GM19025 (cell line): Measurements from ENCODE around the gene PLCL2.
A peak's percentile ranks its signal among the peaks of the same experiment; 100 is the strongest.

ENCODE experiments used
- ATAC-seq: cut with Tn5 transposase; IDR thresholded peaks from one replicate; pipeline ENCODE4 v1.9.1; 2021; ENCODE audit warnings: mild to moderate bottlenecking, low read depth, moderate library complexity; ENCODE audit not compliant: unreplicated experiment

Gene PLCL2

DNA sequence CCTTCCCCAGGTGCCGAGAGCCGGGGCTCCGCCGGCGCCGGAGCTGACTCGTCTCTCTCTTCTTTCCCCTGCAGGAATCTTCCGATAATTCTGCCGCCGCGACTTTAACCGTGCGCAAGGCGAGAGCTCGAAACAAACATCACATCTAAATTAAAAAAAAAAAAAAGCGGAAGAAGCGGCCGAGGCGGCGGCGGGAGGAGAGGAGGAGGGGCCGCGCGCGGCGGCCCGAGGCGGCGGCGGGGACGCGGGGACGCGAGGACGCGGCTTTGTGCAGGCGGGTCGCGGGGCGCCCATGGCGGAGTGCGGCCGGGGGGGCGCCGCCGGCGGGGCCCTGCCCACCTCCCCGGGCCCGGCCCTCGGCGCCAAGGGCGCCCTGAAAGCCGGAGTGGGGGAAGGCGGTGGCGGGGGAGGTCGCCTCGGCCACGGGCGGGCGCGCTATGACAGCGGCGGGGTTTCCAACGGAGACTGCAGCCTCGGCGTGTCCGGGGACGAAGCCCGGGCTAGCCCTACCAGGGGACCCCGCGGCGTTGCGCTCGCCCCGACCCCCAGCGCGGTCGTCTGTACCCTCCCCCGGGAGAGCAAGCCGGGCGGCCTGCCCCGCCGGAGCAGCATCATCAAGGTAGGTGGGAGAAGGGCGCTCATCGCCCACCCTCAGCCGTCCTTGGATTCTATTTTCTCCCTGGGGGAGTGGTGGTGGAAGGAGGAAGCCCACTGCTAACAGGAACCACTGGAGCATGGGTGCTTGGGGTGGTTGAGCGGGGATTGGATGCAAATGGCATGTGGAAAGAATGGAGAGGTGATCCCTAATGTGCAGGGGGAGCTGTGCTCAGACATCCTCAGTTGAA, at the start of gene PLCL2:
Gene PLCL2, plus strand, starts transcription at position 208 of the 845 bp plus-strand sequence. Its CDS starts 85 bp downstream, at position 293.
- ATAC-seq, result peak; percentile 40

DNA sequence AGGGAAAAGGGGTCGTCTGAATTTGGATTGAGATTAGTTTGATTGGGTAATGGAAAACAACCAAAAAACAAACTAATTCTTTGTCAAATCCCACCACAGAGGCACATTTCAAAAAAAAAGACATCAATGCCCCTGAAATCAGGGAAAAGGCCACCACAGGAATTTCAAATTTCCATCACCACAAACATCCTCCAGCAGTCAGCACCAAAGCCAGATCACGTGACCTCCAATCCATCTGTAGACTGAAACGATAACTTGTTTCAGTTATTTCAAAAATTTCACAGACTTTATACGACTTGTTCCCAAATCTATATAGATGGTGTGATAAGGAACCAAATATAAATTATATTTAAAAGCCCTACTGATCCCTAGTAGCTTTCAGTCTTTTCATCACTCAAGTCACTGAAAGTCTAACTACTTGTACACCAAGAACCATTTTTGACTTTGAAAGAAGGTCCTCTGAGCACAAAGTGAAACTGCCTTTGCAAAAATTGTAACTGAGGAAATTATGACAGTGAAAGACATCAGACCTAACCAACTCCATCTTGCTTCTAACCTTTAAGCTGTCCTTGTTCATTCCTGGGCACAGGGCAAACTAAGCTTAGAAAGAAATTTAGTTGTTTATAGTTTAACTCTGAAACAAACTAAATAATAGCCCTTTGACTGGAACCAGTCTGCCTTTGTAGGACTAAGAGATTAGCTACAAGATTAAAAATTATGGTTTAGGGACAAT, 48.1 kb upstream of the PLCL2 start:
- ATAC-seq, result no peak

DNA sequence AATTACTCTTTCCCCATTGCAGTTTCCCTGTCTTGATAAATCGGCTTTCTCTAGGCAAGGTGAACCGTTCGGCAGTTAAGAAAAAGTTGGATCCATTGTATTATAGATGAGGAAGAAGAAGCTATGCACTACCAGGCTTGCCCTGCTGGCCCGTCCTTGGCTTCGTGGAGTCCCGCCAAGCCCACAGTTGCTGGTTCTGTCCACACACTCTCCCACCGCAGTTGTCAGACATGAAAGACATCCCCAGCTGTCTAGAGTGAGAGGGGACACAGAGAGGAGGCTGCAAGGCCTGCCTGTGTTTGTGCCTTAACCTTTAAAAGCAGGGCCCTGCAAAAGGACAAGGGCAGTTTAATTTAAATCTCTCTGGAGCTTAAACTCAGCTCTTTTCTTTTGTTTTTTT, 47.2 kb upstream of the PLCL2 start:
- ATAC-seq, result no peak

DNA sequence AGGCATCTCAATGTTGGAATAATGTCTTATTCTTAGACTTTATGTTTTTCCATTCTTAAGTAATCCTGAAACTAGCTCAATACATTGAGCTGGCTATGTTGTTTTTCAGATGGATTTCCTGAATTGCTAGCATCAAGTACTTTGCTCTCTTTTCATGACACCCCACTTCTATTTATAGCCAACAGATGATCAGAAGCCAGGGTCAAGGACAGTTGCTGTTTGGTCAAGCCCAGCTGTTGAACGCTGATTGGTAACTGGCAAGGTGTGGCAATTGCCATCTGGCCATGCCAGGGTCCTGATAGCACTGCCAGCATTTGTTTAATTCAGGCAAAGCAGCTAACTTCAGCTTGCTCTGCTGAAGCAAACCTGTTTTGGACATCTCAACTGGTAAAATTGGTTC, 46.2 kb upstream of the PLCL2 start:
- no peak for ATAC-seq

DNA sequence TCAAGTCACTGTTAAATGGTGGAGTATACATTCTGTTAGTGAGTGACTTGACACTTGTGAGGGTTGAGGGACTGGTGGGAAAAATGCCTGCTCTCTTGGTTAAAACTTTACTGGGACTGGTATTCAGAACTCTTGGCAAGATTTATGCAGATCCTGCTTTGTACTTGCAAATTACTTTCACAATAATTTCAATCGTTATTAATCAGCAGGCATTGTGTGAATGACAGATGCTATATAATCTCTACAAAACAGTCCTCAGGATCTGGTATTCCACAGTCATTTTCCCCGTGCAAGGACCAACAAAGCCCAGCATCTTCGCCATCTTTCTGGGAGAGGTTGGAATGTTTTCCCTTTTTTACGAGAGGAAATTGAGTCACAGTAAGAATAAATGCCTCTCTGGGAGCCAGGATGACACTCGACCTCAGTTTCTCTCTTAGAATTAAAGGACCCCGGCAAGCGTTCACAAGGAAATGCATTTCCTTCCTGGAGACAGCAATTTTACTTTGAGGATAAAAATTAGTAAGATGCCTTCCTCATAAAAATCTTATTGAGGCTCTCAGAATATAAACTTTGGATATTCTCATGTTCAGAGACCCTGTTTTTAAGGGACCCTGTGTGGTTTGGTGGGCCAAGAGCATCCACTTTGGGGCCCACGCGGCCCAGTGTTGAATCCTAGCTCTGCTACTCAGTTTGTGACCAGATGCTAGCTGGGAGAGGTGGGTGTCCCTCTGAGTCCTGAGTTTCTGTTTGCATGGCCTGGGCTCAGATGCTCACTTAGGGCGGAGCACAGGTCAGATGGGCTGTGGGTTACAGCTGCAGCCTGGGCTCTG, 45.3 kb upstream of the PLCL2 start:
- ATAC-seq, result no peak

DNA sequence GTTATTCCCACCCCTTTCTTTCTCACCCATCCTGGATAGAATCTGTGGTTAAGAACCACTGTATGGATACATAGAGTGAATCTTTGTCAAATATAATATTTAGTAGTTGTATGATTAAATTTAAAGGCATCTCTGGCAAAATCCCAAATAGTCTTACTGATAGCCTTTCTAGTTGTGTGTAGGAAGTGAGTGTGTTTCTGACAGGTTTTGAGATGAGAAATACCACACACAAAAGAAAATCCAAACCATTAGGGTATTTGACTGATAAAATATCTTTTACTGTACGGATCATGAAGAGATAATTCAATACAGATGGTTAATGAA, 44.7 kb upstream of the PLCL2 start:
- no peak for ATAC-seq

DNA sequence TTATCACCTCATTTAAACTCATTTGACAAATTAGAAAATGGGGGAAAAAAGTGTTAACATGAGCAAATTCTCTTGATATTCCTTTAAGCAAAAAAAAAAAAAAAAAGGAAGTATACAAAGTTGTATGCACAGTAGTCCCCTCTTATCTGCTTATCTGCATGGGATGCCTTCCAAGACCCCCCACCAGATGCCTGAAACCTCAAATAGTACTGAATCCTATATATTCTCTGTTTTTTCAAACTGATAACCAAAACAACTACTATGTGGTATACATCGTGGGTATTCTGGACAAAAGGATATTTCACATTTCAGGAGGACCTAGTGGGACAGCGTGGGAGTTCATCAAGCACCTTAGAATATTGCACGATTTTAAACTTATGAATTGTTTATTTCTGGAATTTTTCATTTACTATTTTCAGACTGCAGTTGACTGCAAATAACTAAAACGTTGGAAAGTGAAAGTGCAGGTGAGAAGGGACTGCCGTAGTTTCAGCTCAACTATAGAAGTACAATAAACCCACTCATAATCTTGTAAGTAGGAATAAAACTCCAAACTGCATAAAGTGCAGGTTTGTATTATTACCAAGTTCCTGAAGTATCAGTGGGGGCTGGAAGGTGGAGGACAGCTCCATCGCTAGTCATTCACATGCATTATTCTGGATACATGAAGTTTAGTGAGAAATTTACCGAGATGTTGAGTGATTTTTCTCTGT, 43.6 kb upstream of the PLCL2 start:
- ATAC-seq, result no peak

DNA sequence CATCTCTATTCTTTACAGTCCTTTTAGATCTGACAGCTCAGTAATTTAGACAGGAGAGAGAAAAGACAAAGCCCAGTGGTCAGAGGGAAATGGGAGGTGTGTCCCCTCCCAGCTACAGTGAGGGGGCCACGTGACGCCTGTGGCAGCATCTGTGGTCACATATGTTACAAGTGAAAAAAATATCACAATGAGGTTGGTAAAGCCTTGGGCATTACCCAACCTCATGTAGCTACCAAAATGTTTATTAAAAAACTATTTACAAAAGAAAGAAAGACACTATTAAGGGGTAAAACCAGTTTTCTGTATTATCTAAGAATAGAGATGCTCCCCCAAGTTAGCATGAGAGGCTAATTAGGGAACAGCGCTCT, 42.9 kb upstream of the PLCL2 start:
- peak; percentile 39 for ATAC-seq

DNA sequence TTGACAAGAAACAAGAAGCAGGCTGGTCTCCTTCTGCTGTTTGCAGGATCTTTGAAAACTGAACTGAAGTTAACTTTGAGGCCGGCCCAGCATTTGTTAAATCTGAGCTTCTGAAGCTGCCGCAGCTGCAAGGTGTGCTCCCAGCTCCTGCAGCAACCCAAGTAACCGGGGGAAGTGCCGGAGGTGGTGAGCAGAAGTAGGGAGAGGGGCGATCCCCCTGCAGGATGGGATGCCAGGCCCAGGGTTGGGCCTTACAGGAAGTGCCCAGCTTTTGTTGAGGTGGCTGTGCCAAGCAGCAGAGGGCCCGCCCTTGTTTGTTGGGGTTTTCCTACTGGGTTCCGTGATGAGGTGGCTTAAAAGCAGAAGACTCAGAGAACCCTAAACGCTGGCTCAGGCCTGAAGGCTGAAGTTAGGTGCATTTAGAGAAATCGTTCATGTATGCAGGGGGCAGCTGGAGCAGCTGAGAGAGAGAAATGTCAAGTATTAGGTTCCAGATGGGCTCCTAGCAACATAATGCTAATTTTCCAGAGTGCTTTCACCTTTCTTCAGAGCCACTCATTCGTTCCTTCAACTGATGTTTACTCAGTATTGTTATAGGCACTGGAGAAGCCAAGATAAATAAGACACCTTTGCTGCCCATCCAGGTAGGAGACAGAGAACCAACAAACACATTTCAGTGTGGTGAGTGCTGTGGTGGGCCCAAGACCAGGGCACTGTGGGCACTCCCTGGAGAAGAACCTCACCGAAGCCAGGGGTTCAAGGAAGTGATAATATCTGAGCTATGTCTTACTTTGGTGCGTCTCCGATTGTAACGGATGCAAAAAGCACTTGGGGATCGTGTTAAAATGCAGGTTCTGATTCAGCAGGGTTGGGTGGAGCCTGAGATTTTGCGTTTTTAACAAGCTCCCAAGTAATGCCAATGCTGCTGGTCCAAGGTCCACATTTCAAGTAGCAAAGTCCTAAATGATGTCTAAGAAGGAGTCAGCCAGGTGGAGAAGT, 42.2 kb upstream of the PLCL2 start:
- ATAC-seq, result peak; percentile 80

DNA sequence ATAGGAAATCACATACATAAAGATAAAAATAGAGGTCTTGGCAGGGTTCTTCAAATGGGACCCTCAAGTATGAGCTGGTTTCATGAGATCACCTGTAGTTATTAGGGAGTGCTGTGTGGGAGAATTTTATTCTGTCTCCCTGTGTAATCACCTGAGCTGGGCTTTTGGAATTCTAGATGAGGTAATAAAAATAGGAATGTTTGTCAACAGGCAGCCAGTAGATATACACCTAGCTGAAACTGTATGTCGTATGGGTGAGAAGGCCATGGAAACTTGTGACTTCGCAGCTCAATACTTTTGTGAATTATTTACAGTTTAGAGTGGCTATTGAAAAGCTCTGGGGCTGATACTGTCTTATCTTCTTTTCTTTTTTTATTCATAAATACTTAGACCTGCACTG, 40.5 kb upstream of the PLCL2 start:
- no peak for ATAC-seq

DNA sequence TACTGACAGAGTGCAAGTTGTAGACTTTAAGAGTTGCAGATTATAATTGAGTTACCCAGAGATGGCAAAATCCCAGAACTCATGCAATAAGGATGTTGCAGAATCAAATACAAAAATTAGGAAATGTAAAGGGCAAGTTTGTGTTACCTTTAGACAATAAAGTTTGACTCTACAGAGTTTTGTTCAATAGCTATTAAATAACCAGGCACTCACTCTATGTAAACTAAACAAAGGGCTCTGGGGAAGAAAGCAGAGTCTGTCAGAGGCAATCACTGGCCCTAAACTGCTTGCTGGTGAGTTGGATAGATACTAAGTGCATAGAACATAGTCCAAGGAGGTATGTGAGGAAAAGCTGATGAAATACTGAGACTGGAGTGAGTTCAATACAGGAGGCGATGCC, 40.0 kb upstream of the PLCL2 start:
- ATAC-seq, result no peak

DNA sequence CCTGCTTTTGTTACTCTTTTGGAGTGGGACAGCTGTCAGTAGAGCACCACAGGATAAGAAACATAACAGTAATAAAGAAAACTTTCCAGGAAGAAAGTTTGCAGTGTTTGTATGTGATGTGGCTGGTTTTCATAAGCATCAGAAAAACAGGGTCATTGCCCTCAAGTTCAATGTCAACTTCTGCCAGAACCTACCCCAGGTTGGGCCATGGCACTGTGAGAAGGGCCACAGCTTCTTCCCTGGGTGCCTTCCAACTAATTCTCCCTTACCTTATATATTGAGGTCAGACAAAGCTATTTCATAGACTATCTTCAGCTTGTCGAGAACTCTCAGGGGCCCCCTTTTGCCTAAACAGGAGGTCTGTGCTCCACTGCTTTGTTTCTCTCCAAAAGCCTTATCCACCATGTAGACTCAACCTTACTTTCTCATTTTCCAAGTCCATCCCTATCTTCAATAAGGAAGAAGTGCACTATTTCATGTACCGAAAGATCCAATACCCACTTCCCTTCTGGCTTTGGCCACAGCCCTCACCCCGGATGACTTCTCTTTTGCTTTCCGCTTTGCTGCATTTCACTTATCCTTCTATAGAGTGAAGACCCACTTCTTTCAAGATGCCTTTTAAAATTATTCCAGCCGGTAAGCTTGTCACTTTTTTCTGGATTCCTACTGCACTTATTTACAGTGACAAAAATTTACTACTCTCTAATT, 38.2 kb upstream of the PLCL2 start:
- ATAC-seq, result no peak

DNA sequence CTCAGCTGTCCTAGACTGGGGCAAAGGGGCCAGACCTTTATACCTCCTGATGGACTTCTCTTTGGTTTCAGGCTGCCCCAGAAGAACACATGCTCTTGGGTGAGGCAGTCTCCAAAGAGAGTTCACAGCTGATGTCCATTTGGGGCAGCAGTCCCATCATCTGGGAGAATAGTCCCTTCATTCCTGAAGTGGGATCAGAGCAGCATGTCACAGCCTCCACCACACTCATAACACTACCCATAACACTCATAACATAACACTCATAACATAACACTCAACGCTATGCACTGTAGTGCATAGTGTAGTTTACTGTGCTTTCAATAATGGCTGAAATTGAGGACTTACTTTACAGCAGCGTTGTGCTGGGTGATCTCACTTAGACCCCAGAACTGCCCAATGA, 36.7 kb upstream of the PLCL2 start:
- peak; percentile 60 for ATAC-seq

DNA sequence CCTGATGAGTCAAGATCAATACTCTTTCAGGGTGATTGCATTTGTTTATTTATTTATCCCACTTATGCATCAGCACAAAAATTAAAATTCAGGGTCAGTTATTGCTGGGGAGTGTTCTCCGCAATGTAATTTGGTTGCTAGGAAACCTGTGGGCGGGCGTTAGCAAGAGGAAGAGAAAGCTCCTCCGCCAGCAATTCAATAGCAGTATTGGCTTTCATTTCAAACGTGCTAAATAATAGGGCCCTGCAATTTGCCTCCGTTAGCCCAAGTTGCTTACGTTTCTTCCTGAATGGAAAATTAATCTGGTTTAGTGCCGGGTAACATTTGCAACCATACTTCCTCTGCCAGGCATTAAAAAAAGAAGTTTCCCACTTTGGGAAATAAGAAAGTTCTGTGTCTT, 35.5 kb upstream of the PLCL2 start:
- ATAC-seq, result peak; percentile 85

DNA sequence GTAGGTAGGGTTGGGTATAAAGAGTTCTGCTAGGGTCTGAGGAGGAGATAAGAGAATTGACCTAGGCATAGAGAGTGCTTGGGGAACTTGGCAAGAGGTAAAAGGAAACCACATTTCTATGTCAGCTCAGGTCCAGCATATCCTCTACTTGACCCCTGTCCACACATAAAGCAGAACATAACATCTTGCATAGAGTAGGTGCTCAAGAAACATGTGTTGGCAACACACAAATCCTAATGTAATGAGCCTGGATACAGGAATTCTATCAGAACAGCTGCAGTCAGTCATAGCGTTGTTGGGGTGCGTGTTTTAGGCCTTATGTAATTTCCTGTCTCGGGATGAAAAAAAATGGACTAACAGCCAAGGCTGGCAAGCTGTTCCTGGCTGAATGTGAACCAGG, 35.0 kb upstream of the PLCL2 start:
- no peak for ATAC-seq

DNA sequence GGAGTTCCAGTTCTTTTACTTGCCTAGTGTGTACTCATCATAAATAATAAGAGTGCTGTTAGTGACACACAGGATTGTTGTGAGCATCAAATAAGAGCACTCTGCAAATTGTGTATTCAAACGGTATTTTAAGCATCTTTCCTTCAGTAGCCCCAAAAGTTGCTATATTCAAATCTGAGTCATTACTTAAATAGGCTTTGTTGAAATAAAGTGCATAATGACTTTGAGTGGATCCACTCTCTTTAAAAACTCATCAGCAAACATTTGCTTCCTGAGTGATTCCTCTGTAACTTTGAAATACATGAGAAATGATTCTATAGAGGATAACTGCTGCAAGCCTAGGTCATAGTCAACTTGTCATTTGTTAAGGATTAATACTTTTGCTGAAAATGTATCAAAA, 29.3 kb upstream of the PLCL2 start:
- no peak for ATAC-seq

DNA sequence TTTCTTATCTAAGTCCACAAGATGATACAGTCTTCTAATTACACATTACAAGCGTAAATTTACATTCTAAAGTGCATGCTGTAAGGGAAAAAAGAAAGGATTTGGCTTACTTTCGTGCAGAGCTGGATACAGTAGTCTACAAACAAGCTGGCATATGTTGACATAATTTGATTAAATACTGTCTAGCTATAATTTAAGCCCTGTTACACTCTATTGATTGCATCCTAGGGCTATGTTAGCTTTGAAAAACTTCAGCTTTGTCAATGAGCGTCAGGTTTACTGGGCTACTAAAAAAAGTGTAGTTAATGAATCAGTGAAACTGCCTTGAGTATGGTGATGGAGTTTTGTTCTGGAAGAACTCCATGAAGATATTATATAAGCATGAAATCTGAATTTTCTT, 24.5 kb upstream of the PLCL2 start:
- ATAC-seq, result no peak

DNA sequence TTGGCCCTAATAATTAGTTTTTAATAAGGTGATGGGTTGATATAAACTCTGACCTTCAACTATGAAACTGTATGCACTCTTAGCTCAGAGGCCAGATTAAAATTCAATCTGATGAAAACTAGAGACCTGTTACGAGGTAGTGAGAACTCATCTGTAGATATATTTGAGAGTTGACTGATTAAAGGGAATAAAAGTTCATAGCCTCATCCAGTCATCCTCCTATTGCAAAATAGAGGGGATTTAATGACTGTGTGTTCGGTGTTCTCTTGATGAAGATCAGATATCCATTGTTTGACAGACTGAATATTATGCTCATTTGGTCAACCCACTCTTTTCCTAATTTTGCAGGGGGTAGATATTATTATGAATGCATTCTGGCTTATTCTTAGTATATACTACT, 23.3 kb upstream of the PLCL2 start:
- ATAC-seq, result no peak
